ENCODE data around the gene LTA4H. TPM values are rescaled to one million over a fixed set of nuclear protein-coding genes. Genes with fewer than 3 reads are reported as not detected.

LTA4H gene
- total and polyA plus RNA-seq, 2 of the 4 experiments (the other 2 are of a cell fraction), result 41.0 to 43.3 TPM

DNA sequence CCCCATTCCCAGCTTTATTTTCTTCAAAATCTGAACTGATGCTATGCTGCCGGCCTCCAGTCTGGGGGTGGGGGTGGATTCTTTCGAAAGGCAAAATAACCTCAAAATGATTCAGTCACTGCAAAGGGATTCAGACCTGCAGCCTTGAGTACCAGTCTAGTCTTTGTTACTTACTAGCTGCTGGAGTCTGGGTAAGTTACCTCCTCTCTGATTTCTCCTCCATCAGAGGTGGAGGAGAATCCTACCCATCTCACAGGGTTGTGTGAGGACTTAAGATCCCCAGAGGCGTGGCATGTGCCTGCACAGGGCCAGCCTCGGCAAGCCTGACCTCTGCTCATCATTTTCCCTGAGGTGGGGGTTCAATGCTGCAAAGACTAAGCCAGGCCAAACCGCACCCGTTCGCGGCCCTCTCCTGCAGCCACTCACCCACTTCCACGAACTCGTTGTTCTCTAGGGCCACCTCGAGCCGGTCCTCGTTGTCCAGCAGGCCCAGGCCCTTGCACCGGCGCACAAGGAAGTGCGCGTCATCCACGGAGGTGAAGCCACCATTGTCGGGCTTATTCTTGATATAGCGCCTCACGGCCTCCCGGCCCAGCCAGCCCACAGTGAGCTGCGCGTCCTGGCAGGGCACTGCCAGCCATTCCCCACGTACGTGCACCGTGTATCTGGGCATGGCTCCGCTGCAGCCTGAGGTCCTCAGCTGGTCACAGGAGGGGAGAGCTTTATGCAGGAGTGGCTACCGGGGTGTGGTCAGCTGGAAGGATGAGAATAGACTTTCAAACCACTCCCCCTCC lies 40.0 kb downstream of the LTA4H start:
- DNase-seq (no peak), ATAC-seq (ENCODE audit: low read depth) (no peak)
- in situ Hi-C loops (cut with MboI; ENCODE audit: low sequenced_read_pairs) (no loop called here), dilution Hi-C loops (cut with HindIII; ENCODE audit: low sequenced_read_pairs, unreplicated experiment) (no loop called here), intact Hi-C loops (cut with micrococcal nuclease) (no loop called here)
- Histone ChIP-seq H3K27me3 (ENCODE audit: control insufficient read depth, insufficient read depth, low read length) (peaks cover 4% of the 10 kb centered on the region), H3K9me1 (ENCODE audit: insufficient read depth, low read length) (no peaks in the 10 kb centered on the region; the same call in 1 of the 2 replicates), H2BK15ac (ENCODE audit: low read depth, low read length) (no peak overlapping the region), H2BK120ac (ENCODE audit: low read depth, low read length) (no peak overlapping the region), H2BK5ac (ENCODE audit: low read depth, low read length, poor library complexity, severe bottlenecking) (no peak overlapping the region), H3K18ac (ENCODE audit: low read depth, low read length) (no peak overlapping the region), H2BK20ac (ENCODE audit: low read depth, low read length) (no peak overlapping the region), H3K9me3 (ENCODE audit: control insufficient read depth, insufficient read depth, low read length) (no peaks in the 10 kb centered on the region), H3K36me3 (ENCODE audit: control insufficient read depth, insufficient read depth, low read length) (peaks cover 3% of the 10 kb centered on the region; the same call in 1 of the 2 replicates), H3K56ac (ENCODE audit: extremely low read depth, insufficient read depth, low read length) (no peak overlapping the region), H2AK9ac (replicated peaks; ENCODE audit: low read depth, low read length, poor library complexity) (no peak overlapping the region), H3K14ac (replicated peaks; ENCODE audit: low read depth, low read length) (no peak overlapping the region), H4K5ac (ENCODE audit: low read depth, low read length) (no peak overlapping the region), H3K27ac (ENCODE audit: insufficient read depth, low read length) (no peak overlapping the region), H4K8ac (ENCODE audit: low read depth in 2 of 2, low read length in 2 of 2) (no peak overlapping the region), H2AFZ (replicated peaks; ENCODE audit: low read length, poor library complexity) (no peak overlapping the region), H4K20me1 (ENCODE audit: insufficient read depth, low read length) (no peaks in the 10 kb centered on the region), H3K23ac (ENCODE audit: low read depth, low read length) (no peak overlapping the region), H3K4me2 (ENCODE audit: low read depth, low read length) (no peak overlapping the region), H3K4me3 (ENCODE audit: insufficient read depth, low read depth, low read length) (no peak overlapping the region), H3K4me1 (ENCODE audit: control insufficient read depth, insufficient read depth, low read length) (no peaks in the 10 kb centered on the region), H2AK5ac (ENCODE audit: low read depth, low read length) (no peak overlapping the region), H3K4ac (ENCODE audit: low read depth, low read length) (no peak overlapping the region), H4K91ac (ENCODE audit: insufficient read depth, low read depth, low read length) (no peak overlapping the region), H3K9ac (ENCODE audit: low read depth, low read length) (no peak overlapping the region), H3K79me1 (ENCODE audit: low read depth in 1 of 2, low read length in 2 of 2) (no peaks in the 10 kb centered on the region)
- ChIA-PET CTCF (interaction anchor here (2.2 kb wide), 1 partner anchor 521 kb away, joined by 5 read pairs; no protein-coding TSS in a partner anchor), POLR2A (ENCODE audit: unreplicated experiment) (no interaction called here)
- 94% methylated on average over 21 of the region's 29 CpGs; no CpG with 5 or more reads in 1 of the 2 experiments for WGBS, 2 experiments (ENCODE audit: extremely low coverage in 2 of 2, insufficient read length in 1 of 2)
- BruUV-seq (replicated peaks), result no TSS peak
- TF ChIP-seq BHLHE40 (IDR thresholded peaks at IDR 0.05; ENCODE audit: low read depth, low read length), result no peak
- no peak for TF ChIP-seq MAZ (IDR thresholded peaks at IDR 0.05; ENCODE audit: borderline replicate concordance, low read depth, low read length)
- no peak for TF ChIP-seq RFX5 (IDR thresholded peaks at IDR 0.05; ENCODE audit: low read depth, low read length)
- no peak for TF ChIP-seq RAD21 (IDR thresholded peaks at IDR 0.05; ENCODE audit: low read length)
- TF ChIP-seq, protein P1, sequence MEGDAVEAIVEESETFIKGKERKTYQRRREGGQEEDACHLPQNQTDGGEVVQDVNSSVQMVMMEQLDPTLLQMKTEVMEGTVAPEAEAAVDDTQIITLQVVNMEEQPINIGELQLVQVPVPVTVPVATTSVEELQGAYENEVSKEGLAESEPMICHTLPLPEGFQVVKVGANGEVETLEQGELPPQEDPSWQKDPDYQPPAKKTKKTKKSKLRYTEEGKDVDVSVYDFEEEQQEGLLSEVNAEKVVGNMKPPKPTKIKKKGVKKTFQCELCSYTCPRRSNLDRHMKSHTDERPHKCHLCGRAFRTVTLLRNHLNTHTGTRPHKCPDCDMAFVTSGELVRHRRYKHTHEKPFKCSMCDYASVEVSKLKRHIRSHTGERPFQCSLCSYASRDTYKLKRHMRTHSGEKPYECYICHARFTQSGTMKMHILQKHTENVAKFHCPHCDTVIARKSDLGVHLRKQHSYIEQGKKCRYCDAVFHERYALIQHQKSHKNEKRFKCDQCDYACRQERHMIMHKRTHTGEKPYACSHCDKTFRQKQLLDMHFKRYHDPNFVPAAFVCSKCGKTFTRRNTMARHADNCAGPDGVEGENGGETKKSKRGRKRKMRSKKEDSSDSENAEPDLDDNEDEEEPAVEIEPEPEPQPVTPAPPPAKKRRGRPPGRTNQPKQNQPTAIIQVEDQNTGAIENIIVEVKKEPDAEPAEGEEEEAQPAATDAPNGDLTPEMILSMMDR (conservative IDR thresholded peaks at IDR 0.05; ENCODE audit: low read depth, low read length), result no peak
- TF ChIP-seq, protein P2, sequence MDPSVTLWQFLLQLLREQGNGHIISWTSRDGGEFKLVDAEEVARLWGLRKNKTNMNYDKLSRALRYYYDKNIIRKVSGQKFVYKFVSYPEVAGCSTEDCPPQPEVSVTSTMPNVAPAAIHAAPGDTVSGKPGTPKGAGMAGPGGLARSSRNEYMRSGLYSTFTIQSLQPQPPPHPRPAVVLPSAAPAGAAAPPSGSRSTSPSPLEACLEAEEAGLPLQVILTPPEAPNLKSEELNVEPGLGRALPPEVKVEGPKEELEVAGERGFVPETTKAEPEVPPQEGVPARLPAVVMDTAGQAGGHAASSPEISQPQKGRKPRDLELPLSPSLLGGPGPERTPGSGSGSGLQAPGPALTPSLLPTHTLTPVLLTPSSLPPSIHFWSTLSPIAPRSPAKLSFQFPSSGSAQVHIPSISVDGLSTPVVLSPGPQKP (IDR thresholded peaks at IDR 0.05; ENCODE audit: borderline replicate concordance, low read depth, low read length), result no peak
- TF ChIP-seq, protein P3, sequence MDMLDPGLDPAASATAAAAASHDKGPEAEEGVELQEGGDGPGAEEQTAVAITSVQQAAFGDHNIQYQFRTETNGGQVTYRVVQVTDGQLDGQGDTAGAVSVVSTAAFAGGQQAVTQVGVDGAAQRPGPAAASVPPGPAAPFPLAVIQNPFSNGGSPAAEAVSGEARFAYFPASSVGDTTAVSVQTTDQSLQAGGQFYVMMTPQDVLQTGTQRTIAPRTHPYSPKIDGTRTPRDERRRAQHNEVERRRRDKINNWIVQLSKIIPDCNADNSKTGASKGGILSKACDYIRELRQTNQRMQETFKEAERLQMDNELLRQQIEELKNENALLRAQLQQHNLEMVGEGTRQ (IDR thresholded peaks at IDR 0.05; ENCODE audit: low read depth, low read length), result no peak
- TF ChIP-seq POLR2A (IDR thresholded peaks at IDR 0.05; ENCODE audit: low read depth, low read length), result no peak
- TF ChIP-seq SMC3 (IDR thresholded peaks at IDR 0.05; ENCODE audit: low read depth, low read length), result no peak
- TF ChIP-seq CHD1 (IDR thresholded peaks at IDR 0.05; ENCODE audit: low read depth, low read length), result no peak
- TF ChIP-seq MAFK (IDR thresholded peaks at IDR 0.05; ENCODE audit: low read depth, low read length), result no peak
- no peak for TF ChIP-seq MXI1 (IDR thresholded peaks at IDR 0.05; ENCODE audit: borderline replicate concordance, low read depth, low read length)
- no peak for TF ChIP-seq NFE2L2 (IDR thresholded peaks at IDR 0.05; ENCODE audit: low read depth, low read length)
- no peak for TF ChIP-seq RCOR1 (IDR thresholded peaks at IDR 0.05; ENCODE audit: insufficient replicate concordance, low read length)
- no peak for TF ChIP-seq CEBPB (IDR thresholded peaks at IDR 0.05; ENCODE audit: low read depth, low read length)

Measured in IMR-90 (cell line).